IPS DF 19.7 (cell line): ENCODE measurements around the gene TTYH1.

Source experiments
- DNase-seq: peaks from one replicate; pipeline ENCODE4 v3.0.0-alpha.2; 2013; ENCODE audit warnings: low read depth, low spot score

Gene TTYH1

GRCh38 chr19:54422136-54422535, 6.9 kb downstream of the TTYH1 start:
- DNase-seq: no peak

GRCh38 chr19:54424201-54424600, 8.9 kb downstream of the TTYH1 start:
- DNase-seq: no peak

GRCh38 chr19:54424660-54425381, 9.6 kb downstream of the TTYH1 start:
- no peak for DNase-seq

GRCh38 chr19:54425382-54425723, 10.1 kb downstream of the TTYH1 start:
- no peak for DNase-seq

DNA sequence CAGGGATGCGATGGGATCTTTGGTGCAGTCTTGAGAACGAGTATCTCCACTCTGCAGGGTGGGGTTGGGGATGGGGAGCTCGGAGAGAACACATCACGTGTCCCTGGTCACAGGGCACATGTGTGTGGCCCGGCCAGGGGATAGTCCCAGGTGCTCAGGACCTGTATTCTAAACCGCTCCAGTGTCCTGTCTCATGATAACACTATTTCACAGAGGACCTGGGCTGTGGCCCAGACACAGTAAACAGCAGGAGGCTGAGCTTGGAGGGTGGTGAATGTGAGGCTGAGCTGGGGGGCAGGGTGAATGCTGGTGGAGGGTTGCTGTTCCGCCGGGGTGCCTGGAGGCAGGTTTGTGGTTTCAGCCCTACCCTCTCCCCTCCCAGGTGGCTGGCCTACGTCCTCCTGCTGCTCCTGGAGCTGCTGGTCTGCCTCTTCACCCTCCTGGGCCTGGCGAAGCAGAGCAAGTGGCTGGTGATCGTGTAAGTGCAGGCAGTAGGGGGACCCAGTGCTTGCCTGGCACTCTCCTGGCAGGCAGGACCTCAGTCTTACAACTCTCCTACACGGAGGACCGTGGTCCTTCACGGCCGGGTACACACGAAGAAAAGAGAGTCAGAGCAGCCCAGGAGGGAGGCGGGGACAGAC, 11.1 kb downstream of the TTYH1 start:
- DNase-seq: no peak

GRCh38 chr19:54427586-54427985, 12.3 kb downstream of the TTYH1 start:
- no peak for DNase-seq

DNA sequence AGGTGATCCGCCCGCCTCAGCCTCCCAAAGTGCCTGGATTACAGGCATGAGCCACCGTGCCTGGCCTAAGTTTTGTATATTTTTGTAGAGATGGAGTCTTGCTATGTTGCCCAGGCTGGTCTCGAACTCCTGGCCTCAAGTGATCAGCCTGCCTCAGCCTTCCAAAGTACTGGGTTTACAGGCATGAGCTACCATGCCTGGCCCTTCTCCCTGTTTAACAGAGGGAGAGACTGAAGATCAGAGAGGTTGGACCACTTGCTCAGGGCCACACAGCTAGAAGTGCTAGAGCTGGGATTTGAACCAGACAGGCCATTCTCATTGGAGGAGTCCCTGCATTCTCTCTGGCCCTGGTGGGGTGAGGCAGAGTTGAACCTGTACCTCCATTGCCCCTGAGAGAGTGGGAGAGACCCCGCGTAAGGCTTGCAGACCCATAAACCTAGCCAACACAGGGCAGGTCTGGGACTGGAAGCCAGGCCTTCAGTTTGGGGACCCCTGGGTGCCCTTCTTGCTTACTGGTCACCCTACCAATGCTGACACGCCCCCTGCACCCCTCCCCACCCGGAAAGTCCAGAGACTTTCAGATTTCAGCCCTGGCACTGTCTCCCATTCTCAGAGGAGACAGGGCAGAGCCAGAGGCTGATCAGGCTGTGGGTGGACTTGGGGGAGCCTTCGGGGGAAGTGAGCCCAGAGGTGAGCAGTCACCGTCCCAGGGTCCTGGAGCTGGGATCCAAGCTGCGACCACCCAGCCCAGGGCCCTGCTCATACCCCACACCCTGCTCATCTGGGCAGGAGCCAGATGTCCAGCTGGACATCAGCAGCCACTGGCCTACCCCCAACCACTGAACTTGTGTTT, 13.3 kb downstream of the TTYH1 start:
- no peak for DNase-seq

GRCh38 chr19:54429176-54429495, 13.9 kb downstream of the TTYH1 start:
- DNase-seq: no peak

GRCh38 chr19:54429545-54430227, 14.4 kb downstream of the TTYH1 start:
- DNase-seq: no peak

DNA sequence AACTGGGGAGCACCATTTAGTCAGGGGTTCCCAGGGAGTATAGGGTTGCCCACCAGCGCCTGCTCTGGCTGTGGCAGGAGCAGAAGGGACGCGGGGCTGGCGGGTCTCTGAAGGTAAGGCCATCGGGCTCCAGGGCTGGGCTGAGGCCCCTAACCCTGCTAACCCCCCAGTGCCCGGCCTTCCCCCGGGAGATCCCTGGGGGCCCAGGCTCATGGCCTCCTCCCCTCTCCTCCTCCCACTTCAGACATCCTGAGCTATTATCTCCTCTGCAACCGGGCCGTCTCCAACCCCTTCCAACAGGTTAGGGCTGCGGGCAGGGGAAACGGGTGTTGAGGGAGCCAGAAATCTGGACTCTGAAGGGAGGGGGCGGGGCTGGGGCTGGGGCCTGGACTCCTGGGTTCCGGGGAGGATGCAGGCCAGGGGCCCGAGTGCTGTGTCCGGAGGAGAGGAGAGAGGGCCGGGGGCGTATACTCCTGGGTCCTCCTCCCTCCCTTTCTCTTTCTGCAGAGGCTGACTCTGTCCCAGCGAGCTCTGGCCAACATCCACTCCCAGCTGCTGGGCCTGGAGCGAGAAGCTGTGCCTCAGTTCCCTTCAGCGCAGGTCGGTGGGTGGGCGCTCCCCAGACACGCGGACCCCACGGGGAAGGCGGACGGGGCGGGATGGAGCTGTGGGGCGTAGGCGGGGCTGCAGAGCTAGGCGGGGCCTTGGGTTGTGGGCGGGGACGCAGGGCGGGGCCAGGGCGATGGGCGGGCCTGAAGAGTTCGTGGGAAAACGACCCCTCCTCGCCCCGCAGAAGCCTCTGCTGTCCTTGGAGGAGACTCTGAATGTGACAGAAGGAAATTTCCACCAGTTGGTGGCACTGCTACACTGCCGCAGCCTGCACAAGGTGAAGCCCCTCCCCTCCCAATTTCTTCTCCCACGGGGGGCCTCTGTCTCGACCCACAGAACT, 15.3 kb downstream of the TTYH1 start:
- DNase-seq: no peak

GRCh38 chr19:54431255-54431838, 16.1 kb downstream of the TTYH1 start:
- no peak for DNase-seq

- DNase-seq: no peak
Observed at GRCh38 chr19:54432144-54432738, 17.0 kb downstream of the TTYH1 start.

- DNase-seq: no peak
Observed at GRCh38 chr19:54433697-54434096, 18.4 kb downstream of the TTYH1 start.

GRCh38 chr19:54434112-54434872, 19.0 kb downstream of the TTYH1 start:
- DNase-seq: no peak

DNA sequence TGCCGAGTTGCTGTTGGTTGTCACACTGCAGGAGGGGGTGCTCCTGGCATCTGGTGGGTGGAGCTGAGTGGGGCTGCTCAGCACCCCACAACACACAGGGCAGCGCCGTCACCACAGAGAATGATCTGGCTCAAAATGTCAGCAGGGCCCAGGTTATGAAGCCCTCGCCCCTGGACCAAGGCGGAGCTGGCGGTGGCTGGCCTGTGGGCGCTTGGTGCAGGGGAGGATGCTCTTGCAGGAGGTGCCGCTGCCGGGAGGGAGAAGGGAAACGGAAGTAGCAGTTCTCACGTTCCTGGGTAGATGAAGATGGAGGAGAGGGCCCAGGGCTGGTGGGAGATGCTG, 19.6 kb downstream of the TTYH1 start:
- no peak for DNase-seq

- DNase-seq: no peak
Observed at GRCh38 chr19:54435551-54436016, 20.3 kb downstream of the TTYH1 start.

DNA sequence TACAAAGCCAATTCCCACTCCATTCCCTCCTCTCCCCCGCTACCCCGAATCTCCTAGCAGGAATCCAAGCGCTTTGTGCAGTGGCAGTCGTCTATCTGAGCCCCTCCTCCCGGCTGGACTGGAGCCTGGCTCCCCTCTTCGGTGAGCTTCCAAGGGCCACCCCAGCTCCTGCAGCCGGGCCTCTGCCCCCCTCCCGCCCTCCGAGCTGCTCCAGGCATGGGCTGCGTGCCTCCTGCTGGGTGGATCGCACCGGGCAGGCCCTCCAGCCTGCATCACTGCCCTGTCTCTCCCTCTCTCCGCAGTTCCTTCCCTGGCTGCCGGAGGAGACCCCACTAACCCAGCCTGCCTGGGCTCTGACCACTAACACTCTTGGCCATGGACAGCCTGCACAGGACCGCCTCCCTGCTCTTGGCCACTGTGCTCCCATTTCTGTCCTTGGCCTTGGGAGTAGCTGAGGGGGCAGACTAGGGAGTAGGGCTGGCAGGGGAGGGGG, 20.8 kb downstream of the TTYH1 start:
- DNase-seq: no peak

DNA sequence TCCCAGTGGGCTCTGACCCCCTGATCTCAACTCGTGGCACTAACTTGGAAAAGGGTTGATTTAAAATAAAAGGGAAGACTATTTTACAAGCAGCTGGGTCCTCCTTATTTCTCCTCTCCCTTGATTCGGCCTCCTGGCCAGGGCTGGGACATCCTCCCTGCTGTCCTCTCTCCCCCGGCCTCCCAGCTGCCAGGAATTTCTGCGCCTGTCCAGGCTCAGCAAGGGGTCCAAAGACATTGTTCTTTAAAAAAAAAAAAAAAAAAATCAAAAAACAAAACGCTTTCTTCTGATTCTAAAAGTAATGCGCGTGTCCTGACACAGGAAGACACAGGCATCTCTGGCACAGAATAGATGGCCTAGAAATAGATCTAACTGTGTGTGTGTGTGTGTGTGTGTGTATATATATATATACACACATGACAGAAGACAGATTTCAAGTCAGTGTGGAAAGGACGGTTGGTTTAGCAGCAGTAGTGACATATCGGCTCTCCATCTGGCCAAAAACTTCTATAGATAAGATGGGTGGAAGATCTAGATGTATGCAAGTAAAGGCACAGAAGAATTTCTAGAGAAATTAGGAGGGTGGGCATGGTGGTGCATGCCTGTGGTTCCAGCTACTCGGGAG, 21.5 kb downstream of the TTYH1 start:
- no peak for DNase-seq
